HEK293T (cell line): Measurements from ENCODE around the gene TAF6.

Experiments
- CTCF ChIA-PET: fragments of 350-600 bp; formaldehyde crosslinking; extraction: SDS; loops from one replicate; lab custom pipeline; 2021; ENCODE audit warnings: antibody characterized with exemption, inconsistent platforms; lab: Yijun Ruan, JAX
- POLR2A ChIA-PET: fragments of 350-600 bp; formaldehyde crosslinking; extraction: SDS; loops from one replicate; lab custom pipeline; 2020; ENCODE audit warnings: antibody characterized with exemption, inconsistent platforms; lab: Yijun Ruan, JAX
- DNase-seq: peaks from one replicate; pipeline ENCODE4 v3.0.0; 2012; ENCODE audit warnings: mixed read lengths; ENCODE audit errors: extremely low spot score
- ARNT ChIP-seq: fragments of 450-650 bp; IDR thresholded peaks from 2 replicates; pipeline ENCODE4 v1.6.1; 2017; ENCODE audit warnings: mild to moderate bottlenecking
- BHLHE40 ChIP-seq: fragments of 450-650 bp; IDR thresholded peaks from 2 replicates; pipeline ENCODE4 v1.6.1; 2016; ENCODE audit warnings: mild to moderate bottlenecking, moderate library complexity, borderline replicate concordance
- CTBP1 ChIP-seq: fragments of 450-650 bp; IDR thresholded peaks from 2 replicates; pipeline ENCODE4 v1.6.1; 2016; ENCODE audit warnings: borderline replicate concordance
- ELF4 ChIP-seq: fragments of 450-650 bp; IDR thresholded peaks from 2 replicates; pipeline ENCODE4 v1.6.1; 2017; ENCODE audit warnings: antibody characterized with exemption
- FOXA1 ChIP-seq: fragments of 450-650 bp; IDR thresholded peaks from 2 replicates; pipeline ENCODE4 v1.6.1; 2016; ENCODE audit warnings: mild to moderate bottlenecking
- FOXK2 ChIP-seq: fragments of 450-650 bp; IDR thresholded peaks from 2 replicates; pipeline ENCODE4 v1.6.1; 2016; ENCODE audit warnings: mild to moderate bottlenecking
- FOXM1 ChIP-seq: fragments of 450-650 bp; IDR thresholded peaks from 2 replicates; pipeline ENCODE4 v1.6.1; 2017; ENCODE audit warnings: mild to moderate bottlenecking, borderline replicate concordance
- HDGF ChIP-seq: fragments of 450-650 bp; IDR thresholded peaks from 2 replicates; pipeline ENCODE4 v1.6.1; 2017; ENCODE audit warnings: antibody characterized with exemption, borderline replicate concordance
- L3MBTL2 ChIP-seq: fragments of 450-650 bp; conservative IDR thresholded peaks from 2 replicates; pipeline ENCODE4 v1.6.1; 2016; ENCODE audit warnings: mild to moderate bottlenecking
- LEF1 ChIP-seq: fragments of 450-650 bp; IDR thresholded peaks from 2 replicates; pipeline ENCODE4 v1.6.1; 2017; ENCODE audit warnings: mild to moderate bottlenecking, borderline replicate concordance
- NFRKB ChIP-seq: fragments of 450-650 bp; IDR thresholded peaks from 2 replicates; pipeline ENCODE4 v1.6.1; 2016; ENCODE audit warnings: mild to moderate bottlenecking, moderate library complexity
- SP1 ChIP-seq: fragments of 450-650 bp; IDR thresholded peaks from 2 replicates; pipeline ENCODE4 v1.6.1; 2017
- SUZ12 ChIP-seq: fragments of 450-650 bp; IDR thresholded peaks from 2 replicates; pipeline ENCODE4 v1.6.1; 2016; ENCODE audit warnings: mild to moderate bottlenecking
- TARDBP ChIP-seq: fragments of 450-650 bp; IDR thresholded peaks from 2 replicates; pipeline ENCODE4 v1.6.1; 2016
- ZNF384 ChIP-seq: fragments of 450-650 bp; IDR thresholded peaks from 2 replicates; pipeline ENCODE4 v1.6.1; 2016
- TF ChIP-seq, protein P1 (sequence below): fragments of 450-650 bp; IDR thresholded peaks from 2 replicates; pipeline ENCODE4 v1.6.1; 2016

Gene TAF6

DNA sequence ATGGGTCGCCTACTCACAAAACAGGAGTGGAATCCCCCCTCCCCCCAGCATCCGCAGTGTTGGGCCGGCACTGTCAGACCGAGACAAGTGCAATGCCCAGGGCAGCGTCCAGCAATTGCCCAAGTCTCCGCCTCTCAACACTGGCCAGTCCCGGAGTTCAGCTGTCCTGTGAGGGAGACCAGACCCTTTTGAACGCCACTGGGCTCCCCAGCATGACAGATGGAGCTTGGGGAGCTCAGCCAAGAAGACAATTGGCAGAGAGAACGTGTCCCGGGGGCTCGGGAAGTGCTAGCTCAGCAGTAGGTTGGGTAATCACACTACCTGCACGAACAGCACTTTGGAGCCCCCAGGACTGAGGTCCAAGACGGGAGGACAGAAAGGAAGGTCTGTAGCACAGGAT, 25.7 kb downstream of the TAF6 start:
- DNase-seq = no peak
- no peak for TF ChIP-seq FOXM1
- CTCF ChIA-PET = no interaction called here
- POLR2A ChIA-PET = interaction anchor here (1.0 to 2.3 kb wide), 3 partner anchors 8 to 18 kb away, joined by 3 to 38 read pairs (median 3); partner anchors contain the start of genes AP4M1 and MCM7

DNA sequence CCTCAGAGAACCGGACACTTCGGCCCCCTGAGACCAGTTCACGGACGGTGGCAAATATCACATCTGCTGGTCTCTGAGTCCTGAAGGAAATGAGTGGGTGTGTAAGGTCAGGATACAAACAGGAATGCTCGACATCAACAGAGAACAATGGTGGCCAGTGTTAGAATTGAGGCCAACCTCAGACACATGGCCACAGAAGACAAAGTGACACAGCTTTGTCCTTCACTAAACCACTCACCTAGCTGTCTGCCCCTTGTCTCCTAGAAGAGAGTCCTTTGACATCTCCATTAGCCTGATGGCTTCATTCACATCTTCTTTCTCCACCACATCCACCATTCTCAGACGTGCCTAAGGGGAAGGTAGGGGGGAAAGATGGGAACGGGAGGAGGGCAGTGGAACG, 26.1 kb downstream of the TAF6 start:
- no peak for DNase-seq
- CTCF ChIA-PET = no interaction called here
- POLR2A ChIA-PET = interaction anchor here (0.6 to 2.3 kb wide), 5 partner anchors 9 to 78 kb away, joined by 3 to 38 read pairs (median 3); partner anchors contain the start of genes AP4M1, MCM7 and ZKSCAN1
- TF ChIP-seq FOXK2 (no peak), ELF4 (peak; percentile 23; the same call in 1 of the 2 replicates), ARNT (no peak)

DNA sequence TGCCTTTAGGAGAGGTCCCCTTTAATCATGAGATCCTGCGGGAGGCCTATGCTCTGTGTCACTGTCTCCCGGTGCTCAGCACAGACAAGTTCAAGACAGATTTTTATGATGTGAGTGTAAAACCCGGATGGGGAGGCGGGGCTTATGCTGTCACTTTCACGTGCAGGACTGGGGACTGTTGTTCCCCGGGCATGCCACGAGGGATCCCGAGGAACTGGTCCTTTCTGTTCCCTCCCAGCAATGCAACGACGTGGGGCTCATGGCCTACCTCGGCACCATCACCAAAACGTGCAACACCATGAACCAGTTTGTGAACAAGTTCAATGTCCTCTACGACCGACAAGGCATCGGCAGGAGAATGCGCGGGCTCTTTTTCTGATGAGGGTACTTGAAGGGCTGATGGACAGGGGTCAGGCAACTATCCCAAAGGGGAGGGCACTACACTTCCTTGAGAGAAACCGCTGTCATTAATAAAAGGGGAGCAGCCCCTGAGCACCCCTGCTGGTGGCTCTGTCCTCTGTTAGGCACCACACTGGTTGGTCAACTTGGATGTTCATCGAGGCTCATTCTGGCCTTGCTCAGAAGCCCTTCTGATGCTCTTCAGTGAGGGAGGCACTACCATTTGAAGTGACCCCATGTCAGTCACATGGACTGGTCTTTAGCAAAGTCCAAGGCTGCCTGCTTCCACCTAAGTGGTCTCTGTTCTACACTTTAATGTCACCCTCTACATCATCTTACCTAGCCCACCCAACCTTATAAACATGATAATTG, 27.6 kb downstream of the TAF6 start:
- DNase-seq = no peak
- TF ChIP-seq L3MBTL2 (0 out of 2 replicates have a peak, but pooled peaks have one; percentile 15), FOXM1 (no peak)
- POLR2A ChIA-PET = interaction anchor here (1.0 to 3.9 kb wide), 5 partner anchors 10 to 172 kb away, joined by 3 to 100 read pairs (median 4); partner anchors contain the start of genes AP4M1 and MCM7
- CTCF ChIA-PET = no interaction called here

DNA sequence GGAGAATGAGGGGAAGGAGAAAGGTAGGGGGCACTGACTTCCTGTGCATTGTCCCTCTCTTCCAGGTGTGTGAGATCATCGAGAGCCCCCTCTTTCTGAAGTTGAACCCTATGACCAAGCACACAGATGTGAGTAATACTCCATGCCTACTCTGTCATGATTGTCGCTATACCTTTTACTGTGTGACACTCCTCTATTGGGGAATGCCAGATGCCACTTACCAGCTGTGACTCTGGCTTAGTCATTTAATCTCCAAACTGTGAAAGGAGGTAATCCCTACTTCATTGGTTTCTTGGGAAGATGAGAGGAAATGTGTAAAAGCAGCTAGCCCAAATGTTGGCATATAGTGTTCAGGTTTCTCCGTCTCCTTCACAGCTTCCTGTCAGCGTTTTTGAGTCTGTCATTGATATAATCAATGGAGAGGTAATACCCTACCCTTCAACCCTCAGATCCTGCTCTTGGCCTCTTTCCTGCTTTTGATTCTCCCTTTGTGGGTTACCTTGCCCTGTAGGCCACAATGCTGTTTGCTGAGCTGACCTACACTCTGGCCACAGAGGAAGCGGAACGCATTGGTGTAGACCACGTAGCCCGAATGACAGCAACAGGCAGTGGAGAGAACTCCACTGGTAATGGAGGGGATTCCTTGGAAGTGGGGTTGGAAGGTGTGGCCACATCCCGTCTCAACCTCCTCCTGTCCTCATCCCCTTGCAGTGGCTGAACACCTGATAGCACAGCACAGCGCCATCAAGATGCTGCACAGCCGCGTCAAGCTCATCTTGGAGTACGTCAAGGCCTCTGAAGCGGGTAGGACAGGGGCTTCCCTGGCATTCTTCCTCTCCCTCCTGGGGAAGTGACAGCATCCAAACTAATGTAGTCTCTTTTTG, 28.4 kb downstream of the TAF6 start:
- POLR2A ChIA-PET = interaction anchor here (1.0 to 3.9 kb wide), 6 partner anchors 11 to 173 kb away, joined by 3 to 100 read pairs (median 4); partner anchors contain the start of genes AP4M1 and MCM7

DNA sequence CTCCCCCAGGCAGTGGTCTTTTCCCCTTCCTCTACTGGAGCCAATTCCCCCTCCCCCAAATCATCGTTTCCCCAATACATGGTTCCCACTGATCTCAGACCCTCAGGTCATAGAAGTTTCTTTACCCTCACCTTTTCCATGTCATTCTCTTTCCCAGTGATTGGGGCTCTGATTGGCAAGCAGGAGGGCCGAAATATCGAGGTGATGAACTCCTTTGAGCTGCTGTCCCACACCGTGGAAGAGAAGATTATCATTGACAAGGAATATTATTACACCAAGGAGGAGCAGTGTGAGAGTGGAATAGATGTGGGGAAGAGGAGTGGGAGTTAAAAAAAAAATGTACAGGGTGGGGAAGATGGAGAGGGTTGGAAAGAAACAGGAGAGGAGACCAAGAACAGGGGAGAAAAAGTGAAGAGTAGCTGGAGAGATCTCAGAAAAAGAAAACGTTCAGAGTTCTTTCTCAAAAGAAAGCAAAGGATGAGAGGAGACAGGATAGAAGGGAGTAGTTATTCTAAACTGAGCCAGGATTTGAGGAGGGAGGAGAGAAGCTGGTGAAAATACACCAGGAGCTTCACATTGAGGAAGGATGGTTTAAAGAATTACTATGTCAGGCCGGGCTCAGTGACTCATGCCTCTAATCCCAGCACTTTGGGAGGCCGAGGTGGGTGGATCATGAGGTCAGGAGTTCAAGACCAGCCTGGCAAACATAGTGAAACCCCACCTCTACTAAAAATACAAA, 29.5 kb downstream of the TAF6 start:
- ChIA-PET CTCF (interaction anchor here (0.6 kb wide), 1 partner anchor 12 kb away, joined by 3 read pairs; no protein-coding TSS in a partner anchor), POLR2A (interaction anchor here (0.6 to 3.9 kb wide), 6 partner anchors 12 to 338 kb away, joined by 3 to 100 read pairs (median 4); partner anchors contain the start of genes AP4M1, MBLAC1 and MCM7)
- TF ChIP-seq ELF4 = no peak
- no peak for TF ChIP-seq FOXM1
- no peak for TF ChIP-seq ZNF384
- no peak for TF ChIP-seq HDGF
- no peak for TF ChIP-seq BHLHE40
- TF ChIP-seq NFRKB = no peak
- no peak for TF ChIP-seq FOXK2
- no peak for TF ChIP-seq CTBP1
- TF ChIP-seq LEF1 = no peak
- TF ChIP-seq, protein P1, sequence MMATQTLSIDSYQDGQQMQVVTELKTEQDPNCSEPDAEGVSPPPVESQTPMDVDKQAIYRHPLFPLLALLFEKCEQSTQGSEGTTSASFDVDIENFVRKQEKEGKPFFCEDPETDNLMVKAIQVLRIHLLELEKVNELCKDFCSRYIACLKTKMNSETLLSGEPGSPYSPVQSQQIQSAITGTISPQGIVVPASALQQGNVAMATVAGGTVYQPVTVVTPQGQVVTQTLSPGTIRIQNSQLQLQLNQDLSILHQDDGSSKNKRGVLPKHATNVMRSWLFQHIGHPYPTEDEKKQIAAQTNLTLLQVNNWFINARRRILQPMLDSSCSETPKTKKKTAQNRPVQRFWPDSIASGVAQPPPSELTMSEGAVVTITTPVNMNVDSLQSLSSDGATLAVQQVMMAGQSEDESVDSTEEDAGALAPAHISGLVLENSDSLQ = no peak
- TF ChIP-seq SP1 = no peak
- TF ChIP-seq L3MBTL2 = no peak
- TF ChIP-seq FOXA1 = no peak
- TF ChIP-seq SUZ12 = no peak
- TF ChIP-seq ARNT = no peak
- no peak for TF ChIP-seq TARDBP
- no peak for DNase-seq

More for the DNA sequence above, 28.4 kb downstream of the TAF6 start:
- DNase-seq = no peak
- CTCF ChIA-PET = no interaction called here
- TF ChIP-seq FOXK2 = no peak
- no peak for TF ChIP-seq LEF1
- no peak for TF ChIP-seq L3MBTL2
- no peak for TF ChIP-seq HDGF
- TF ChIP-seq CTBP1 = no peak
- TF ChIP-seq ZNF384 = no peak

DNA sequence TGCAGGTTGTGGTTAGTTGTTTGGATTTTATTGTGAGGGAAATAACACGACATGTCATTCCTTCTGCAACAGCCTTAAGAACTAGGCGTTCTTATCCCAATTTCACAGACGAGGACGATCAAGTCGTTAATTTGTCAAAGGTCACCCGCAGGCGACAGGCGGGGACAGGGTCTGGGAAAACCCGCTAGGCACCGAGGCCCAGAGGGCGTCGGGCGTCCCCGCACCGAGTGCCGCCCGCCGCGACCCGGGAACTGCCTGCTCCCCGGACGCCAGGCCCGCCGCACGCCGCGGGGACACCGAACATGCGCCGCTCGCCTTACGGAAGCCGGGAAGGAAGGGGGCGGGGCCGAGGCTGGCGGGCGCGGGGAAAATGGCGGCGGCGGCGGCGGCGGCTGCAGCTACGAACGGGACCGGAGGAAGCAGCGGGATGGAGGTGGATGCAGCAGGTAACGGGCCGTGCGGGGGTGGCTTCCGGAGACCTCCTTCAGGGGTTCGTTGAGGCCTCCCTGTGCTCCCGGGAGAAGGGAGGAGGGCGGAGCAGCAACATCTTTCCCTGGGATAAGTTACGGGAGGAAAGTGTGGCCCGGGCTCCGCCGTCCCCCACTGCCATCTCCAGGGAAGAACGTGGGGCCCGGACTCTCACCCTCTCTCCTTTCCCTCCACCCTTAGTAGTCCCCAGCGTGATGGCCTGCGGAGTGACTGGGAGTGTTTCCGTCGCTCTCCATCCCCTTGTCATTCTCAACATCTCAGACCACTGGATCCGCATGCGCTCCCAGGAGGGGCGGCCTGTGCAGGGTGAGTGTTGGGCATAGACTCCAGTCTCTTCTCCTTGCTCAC, 30.3 kb downstream of the TAF6 start, which contains the start of gene COPS6:
TSS of gene COPS6 (plus strand) at position 349 of the 837 bp plus-strand sequence. CDS start at position 371, 22 bp downstream.
- TF ChIP-seq CTBP1 = no peak
- peak; percentile 85 for TF ChIP-seq L3MBTL2
- POLR2A ChIA-PET = interaction anchor here (0.6 to 3.9 kb wide), 3 partner anchors 12 to 80 kb away, joined by 3 to 100 read pairs (median 4); partner anchors contain the start of genes AP4M1, GAL3ST4 and MCM7
- peak; percentile 67 for DNase-seq
- CTCF ChIA-PET = no interaction called here
